GM21528 (cell line): ENCODE results near the gene PDE4C.

Experiments
- ATAC-seq: cut with Tn5 transposase; IDR thresholded peaks from one replicate; pipeline ENCODE4 v1.9.1; 2021; ENCODE audit warnings: mild to moderate bottlenecking, moderate library complexity; ENCODE audit not compliant: unreplicated experiment, low FRiP score

The PDE4C gene

GRCh38 chr19:18254546-18255503 lies 28.6 kb upstream of the PDE4C start:
- ATAC-seq = no peak

DNA sequence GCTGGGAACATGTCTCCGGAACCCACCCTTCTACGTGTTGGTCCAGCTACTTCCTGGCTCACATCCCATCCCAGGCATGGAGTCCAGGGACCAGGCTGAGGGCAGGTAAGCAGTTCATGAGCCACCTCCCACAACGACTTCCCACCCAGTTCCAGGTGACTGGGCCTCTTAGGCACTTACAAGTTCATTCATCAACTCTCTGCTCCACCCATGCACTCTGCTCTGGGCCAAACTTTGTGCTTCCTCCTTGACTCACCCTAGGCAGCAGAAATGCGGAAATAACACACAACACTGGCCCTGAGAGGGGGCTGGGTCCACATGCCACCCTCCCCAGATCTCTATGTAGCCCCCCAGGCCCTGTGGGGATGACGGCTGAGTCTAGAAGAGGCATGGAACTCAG lies 27.5 kb upstream of the PDE4C start:
- no peak for ATAC-seq

GRCh38 chr19:18253130-18253529 lies 26.9 kb upstream of the PDE4C start:
- no peak for ATAC-seq

GRCh38 chr19:18252370-18252717 lies 26.1 kb upstream of the PDE4C start:
- ATAC-seq = no peak

- no peak for ATAC-seq
Observed at GRCh38 chr19:18251587-18252369, 25.5 kb upstream of the PDE4C start.

- ATAC-seq = no peak
Observed at GRCh38 chr19:18249834-18250233, 23.6 kb upstream of the PDE4C start.

- ATAC-seq = no peak
Observed at GRCh38 chr19:18245297-18245696, 19.1 kb upstream of the PDE4C start.

GRCh38 chr19:18239303-18239702 lies 13.1 kb upstream of the PDE4C start:
- ATAC-seq = no peak

GRCh38 chr19:18234194-18234593 lies 8.0 kb upstream of the PDE4C start:
- ATAC-seq = no peak

DNA sequence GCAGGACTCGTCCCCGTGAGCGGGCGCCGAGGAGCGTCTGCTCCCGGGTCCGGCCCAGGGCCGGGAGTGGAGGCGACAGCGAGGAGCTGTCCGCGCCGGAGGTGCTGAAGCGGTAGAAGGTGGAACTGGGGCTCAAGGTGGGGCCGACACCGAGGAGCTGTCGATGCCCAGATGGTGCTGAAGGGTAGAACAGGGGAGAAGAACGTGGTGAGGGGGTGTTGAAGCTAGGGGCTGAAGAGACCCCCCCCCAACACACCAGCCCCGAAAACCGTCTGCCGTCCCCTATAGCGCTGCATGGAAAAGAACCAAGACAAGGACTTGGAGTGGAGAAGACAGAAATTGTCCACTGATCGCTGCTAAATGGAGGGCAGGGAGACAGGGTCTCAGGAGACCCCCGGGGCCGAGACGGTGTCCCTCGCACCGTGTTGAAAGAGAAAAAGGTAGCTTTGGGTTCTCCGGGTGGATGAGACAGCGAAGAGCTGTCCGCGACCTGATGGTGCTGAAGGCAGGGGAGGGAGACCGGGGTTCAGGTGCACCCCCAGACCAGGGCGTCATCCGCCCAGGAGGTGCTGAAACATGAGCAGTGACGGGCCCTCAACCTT lies 7.1 kb upstream of the PDE4C start:
- ATAC-seq = no peak

DNA sequence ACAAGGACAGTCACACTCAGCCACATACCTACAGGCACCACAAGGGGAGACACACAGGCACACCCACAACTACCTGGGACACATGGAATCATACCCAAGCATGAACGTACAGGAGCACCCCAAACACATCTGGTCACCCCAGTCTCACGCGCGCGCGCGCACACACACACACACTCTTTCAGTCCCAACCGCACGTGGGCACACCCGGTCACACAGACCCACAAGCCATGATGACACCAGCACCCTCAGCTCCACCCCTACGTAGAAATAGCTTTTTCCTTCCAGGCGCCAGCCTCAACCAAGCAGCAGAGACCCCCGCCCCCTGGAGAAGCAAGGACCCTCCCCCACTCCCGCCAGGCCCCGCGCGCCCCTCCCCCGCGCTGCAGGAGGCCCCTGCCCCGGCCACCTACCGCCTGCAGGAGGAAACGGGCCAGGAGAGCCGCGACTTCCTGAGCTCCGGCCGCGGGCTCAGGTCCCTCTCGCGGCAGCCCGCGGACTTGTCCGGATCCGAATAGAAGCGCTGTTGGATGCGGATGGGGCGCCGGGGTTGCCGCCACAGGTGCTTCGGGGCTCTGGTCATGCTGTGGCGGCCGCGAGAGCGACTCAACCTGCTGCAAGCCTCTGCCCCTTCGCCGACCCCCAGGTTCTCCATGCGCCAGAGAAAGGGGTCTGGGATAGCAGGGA lies 6.4 kb upstream of the PDE4C start:
- ATAC-seq = no peak

GRCh38 chr19:18231775-18232174 lies 5.5 kb upstream of the PDE4C start:
- ATAC-seq = no peak

- ATAC-seq = no peak
Observed at GRCh38 chr19:18230941-18231734, 4.9 kb upstream of the PDE4C start.

GRCh38 chr19:18229915-18230314 lies 3.7 kb upstream of the PDE4C start:
- no peak for ATAC-seq

DNA sequence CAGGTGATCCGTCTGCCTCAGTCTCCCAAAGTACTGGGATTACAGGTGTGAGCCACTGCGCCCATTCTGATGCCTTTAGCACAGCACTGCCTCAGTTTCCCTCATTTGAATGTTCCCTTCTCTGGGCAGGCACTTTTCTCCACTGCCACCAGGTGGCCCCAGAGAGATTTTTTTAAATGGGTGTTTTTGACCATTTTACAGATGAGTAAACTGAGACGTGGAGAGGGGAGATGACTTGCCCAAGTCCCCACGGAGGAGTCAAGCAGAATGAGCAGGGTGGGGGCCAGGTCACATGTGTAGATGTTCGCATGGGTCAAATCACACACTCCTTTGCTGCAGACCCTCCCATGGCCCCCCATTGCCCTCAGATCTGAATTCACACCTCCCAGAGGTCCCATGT lies 3.2 kb upstream of the PDE4C start:
- no peak for ATAC-seq

- ATAC-seq = no peak
Observed at GRCh38 chr19:18227781-18228271, 1.6 kb upstream of the PDE4C start.

- ATAC-seq = no peak
Observed at GRCh38 chr19:18226956-18227780, 930 bp upstream of the PDE4C start.

DNA sequence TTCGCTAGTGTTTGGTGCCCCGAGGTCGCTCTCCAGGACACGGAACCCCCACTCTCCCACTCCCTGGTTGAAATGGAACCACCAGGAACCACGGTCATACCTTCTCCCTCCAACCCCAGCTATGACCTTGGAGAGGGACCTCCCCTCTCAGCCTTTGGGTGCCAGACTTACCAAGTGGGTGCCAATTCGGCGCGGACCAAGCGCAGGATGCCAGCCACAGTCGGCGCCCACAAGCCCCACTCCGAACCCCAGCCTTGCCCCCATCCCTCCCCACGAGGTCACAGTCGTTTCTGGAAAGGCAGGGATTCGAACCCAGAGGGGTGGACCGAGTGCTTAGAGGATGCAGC lies 910 bp downstream of the PDE4C start:
- no peak for ATAC-seq
